K562 (cell line): ENCODE data around the gene EFNB3. TPM values are rescaled to one million over a fixed set of nuclear protein-coding genes. Genes with fewer than 3 reads are reported as not detected.

Experiments
- ATAC-seq: fragments of 200-7000 bp; cut with Tn5 transposase; 3 replicates; pipeline ENCODE4 v1.9.1; 2020; ENCODE audit warnings: moderate library complexity
- BruUV-seq: library from RNA; stranded (reverse); fragments of 400-500 nt; replicated peaks from 2 replicates; lab custom pipeline; 2021; lab: Mats Ljungman, UMichigan
- CTCF ChIA-PET: fragments of 300-600 bp; formaldehyde crosslinking; extraction: SDS; loops from one replicate; lab custom pipeline; 2021; ENCODE audit warnings: low intra/inter-chr PET ratio; lab: Yijun Ruan, JAX
- POLR2A ChIA-PET: fragments of 300-600, 350-650 bp; sonication (Branson Sonifier 250); formaldehyde crosslinking; extraction: SDS; loops from one replicate; lab custom pipeline; 2021; ENCODE audit warnings: antibody characterized with exemption, inconsistent platforms; lab: Yijun Ruan, JAX
- DNase-seq, 4 experiments: peaks; one replicate each; pipeline versions ENCODE4 v3.0.0 to v3.0.0-alpha.2; 2011 to 2018; ENCODE audit warnings: low spot score in 3 of 4, mixed read lengths in 3 of 4; ENCODE audit errors: extremely low read depth in 1 of 4
- FAIRE-seq: peaks from 2 replicates; lab custom pipeline; 2011; peaks lifted over from hg19 to GRCh38; lab: Jason Lieb, UNC
- H2AFZ ChIP-seq: 2 replicates; pipeline ENCODE4 v1.6.0; 2011; ENCODE audit warnings: low read depth, low read length, control low read depth, inconsistent platforms
- H3K27ac ChIP-seq: fragments of 200-600 bp; 3 replicates; pipeline ENCODE4 v1.8.0; 2011; ENCODE audit warnings: low read depth, mild to moderate bottlenecking, control low read depth, inconsistent platforms, low read length, moderate library complexity, mixed read lengths; ENCODE audit errors: extremely low read depth
- H3K27me3 ChIP-seq, 2 experiments: fragments of 300-600 bp in 1 of 2; 2 replicates in 1 of 2; 3 replicates in 1 of 2; pipeline versions ENCODE4 v1.6.0 to v1.8.0; 2011; ENCODE audit warnings: inconsistent platforms in 2 of 2, low read length in 2 of 2, mild to moderate bottlenecking in 1 of 2, mixed read lengths in 1 of 2, moderate library complexity in 1 of 2; ENCODE audit not compliant: control insufficient read depth in 2 of 2, insufficient read depth in 2 of 2
- H3K36me3 ChIP-seq: fragments of 300-600 bp; 3 replicates; pipeline ENCODE4 v1.8.0; 2011; ENCODE audit warnings: mild to moderate bottlenecking, low read length, inconsistent platforms; ENCODE audit not compliant: control insufficient read depth, insufficient read depth
- H3K4me1 ChIP-seq, 2 experiments: fragments of 200-600 bp in 1 of 2; replicated peaks in 1 of 2; 2 replicates in 1 of 2; 3 replicates in 1 of 2; pipeline versions ENCODE4 v1.5.1 to v1.8.0; 2011; ENCODE audit warnings: inconsistent platforms in 2 of 2, low read length in 2 of 2, mild to moderate bottlenecking in 1 of 2, mixed read lengths in 1 of 2, moderate library complexity in 1 of 2; ENCODE audit not compliant: control insufficient read depth in 2 of 2, insufficient read depth in 2 of 2
- H3K4me2 ChIP-seq: 2 replicates; pipeline ENCODE4 v1.6.1; 2011; ENCODE audit warnings: low read length, control low read depth, inconsistent platforms, mixed read lengths; ENCODE audit not compliant: insufficient read depth
- H3K4me3 ChIP-seq: fragments of 200-600 bp; sonication (generic), shearing (Covaris generic); 2 replicates; pipeline ENCODE4 v1.5.1; 2016; ENCODE audit warnings: control low read depth, inconsistent platforms
- H3K79me2 ChIP-seq: fragments of 200-600 bp; 3 replicates; pipeline ENCODE4 v1.8.0; 2011; ENCODE audit warnings: low read length, inconsistent platforms; ENCODE audit not compliant: control insufficient read depth, insufficient read depth
- H3K9ac ChIP-seq, 2 experiments: 2 replicates each; pipeline versions ENCODE4 v1.6.0 to v1.6.1; 2011; ENCODE audit warnings: low read depth in 2 of 2, low read length in 2 of 2, control low read depth in 1 of 2, inconsistent platforms in 1 of 2, mild to moderate bottlenecking in 1 of 2, mixed read lengths in 1 of 2; ENCODE audit not compliant: insufficient read depth in 1 of 2
- H3K9me1 ChIP-seq: one replicate; pipeline ENCODE4 v1.6.0; 2011; ENCODE audit warnings: inconsistent platforms, mild to moderate bottlenecking, low read length, moderate library complexity; ENCODE audit not compliant: control insufficient read depth, insufficient read depth
- H3K9me3 ChIP-seq: replicated peaks from 2 replicates; pipeline ENCODE4 v1.5.1; 2011; ENCODE audit warnings: low read depth, low read length, inconsistent platforms; ENCODE audit not compliant: control insufficient read depth, insufficient read depth
- H4K20me1 ChIP-seq: replicated peaks from 2 replicates; pipeline ENCODE4 v1.6.1; 2011; ENCODE audit warnings: low read length, inconsistent platforms, mixed read lengths; ENCODE audit not compliant: control insufficient read depth, insufficient read depth
- CBFA2T3 ChIP-seq: fragments of 450-650 bp; IDR thresholded peaks from 2 replicates; pipeline ENCODE4 v1.6.1; 2017
- ZBTB17 ChIP-seq: fragments of 450-650 bp; formaldehyde crosslinking; IDR thresholded peaks from 2 replicates; pipeline ENCODE4 v1.4.0; 2020; ENCODE audit warnings: mild to moderate bottlenecking
- WGBS: fragments of 100-300 bp; shearing (Covaris generic); methylation state at CpG from one replicate; pipeline ENCODE4 v1.1.6; 2016; ENCODE audit warnings: low coverage, mixed read lengths; ENCODE audit not compliant: insufficient coverage; ENCODE audit errors: missing lambda C conversion rate; 5-methylcytosine and 5-hydroxymethylcytosine counted together
- in situ Hi-C: fragments of 300-500 bp; cut with MboI; formaldehyde crosslinking; loops from 4 replicates; pipeline ENCODE4 v1.15.0; 2018; ENCODE audit warnings: inconsistent platforms, mixed read lengths
- intact Hi-C: fragments of 100-400 bp; cut with micrococcal nuclease; formaldehyde crosslinking; loops from 2 replicates; pipeline ENCODE4 v1.14.2; 2022
- polyA plus RNA-seq, 8 experiments: library from polyadenylated mRNA; depleted of rRNA in 4 of 8; stranded (reverse) in 5 of 8; unstranded in 3 of 8; fragments of >200 nt; fragmentation: Nextera tagmentation in 2 of 8; fragmentation: Illumina TruSeq in 1 of 8; extraction: Ambion mirVana in 2 of 8; extraction: Trizol in 1 of 8; gene quantifications; 2 replicates each; pipeline versions ENCODE4 v1.2.1 to v1.2.3, GENCODE V29; 2011 to 2014; ENCODE audit warnings: inconsistent platforms in 1 of 8, missing spikeins in 1 of 8
- total RNA-seq, 7 experiments: library from RNA; depleted of rRNA in 6 of 7; stranded (reverse); fragments of >200 nt in 6 of 7; fragmentation: Illumina TruSeq in 2 of 7; extraction: Trizol in 2 of 7; gene quantifications; 2 replicates each; pipeline versions ENCODE4 v1.2.1 to v1.2.3, GENCODE V29; 2011 to 2021; ENCODE audit warnings: low replicate concordance in 1 of 7
- TF ChIP-seq, protein P1 (sequence below): fragments of 200-800 bp; sonication (Bioruptor generic); IDR thresholded peaks from 2 replicates; pipeline ENCODE4 v1.6.1; 2016; ENCODE audit warnings: missing genetic modification characterization, missing compliant biosample characterization

EFNB3 gene
- total and polyA plus RNA-seq, 9 of the 15 experiments (the other 6 are each of a cell fraction or from before 2014, with no cell fraction given): not detected

DNA sequence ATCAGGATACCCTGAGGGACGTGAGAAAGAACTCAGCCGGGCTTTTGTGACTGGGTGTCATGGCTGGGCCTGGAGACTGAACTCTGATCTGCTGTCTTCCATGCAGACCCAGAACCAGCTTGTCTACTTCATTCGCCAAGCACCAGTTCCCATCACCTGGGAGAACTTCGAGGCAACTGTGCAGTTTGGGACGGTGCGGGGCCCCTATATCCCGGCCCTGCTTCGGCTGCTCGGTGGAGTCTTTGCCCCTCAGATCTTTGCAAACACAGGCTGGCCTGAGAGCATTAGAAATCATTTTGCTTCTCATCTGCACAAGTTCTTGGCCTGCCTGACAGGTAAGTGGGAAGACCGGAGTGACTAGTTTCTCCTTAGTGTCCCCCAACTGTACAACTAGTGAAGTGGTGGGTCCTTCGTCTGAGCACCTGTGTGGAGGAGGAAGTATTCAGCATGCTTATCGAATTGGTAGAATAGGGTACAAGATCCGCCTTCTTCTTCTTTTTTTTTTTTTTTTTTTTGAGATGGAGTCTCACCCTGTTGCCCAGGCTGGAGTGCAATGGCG lies 28.1 kb downstream of the EFNB3 start:
- in situ Hi-C loops: no loop called here
- POLR2A ChIA-PET: no interaction called here
- no peaks in the 10 kb centered on the region for H3K9me1 ChIP-seq
- no peak for FAIRE-seq
- H3K4me2 ChIP-seq: no peak overlapping the region
- no peaks in the 10 kb centered on the region for H3K79me2 ChIP-seq
- no peaks in the 10 kb centered on the region for H3K36me3 ChIP-seq
- BruUV-seq: no TSS peak
- H3K27ac ChIP-seq: no peak overlapping the region
- no peak overlapping the region for H2AFZ ChIP-seq
- H3K27me3 ChIP-seq: peaks cover 8 to 35% of the 10 kb centered on the region in 2 experiments
- no peaks in the 10 kb centered on the region for H3K9me3 ChIP-seq
- H4K20me1 ChIP-seq: no peaks in the 10 kb centered on the region
- H3K4me3 ChIP-seq: no peak overlapping the region
- 14% methylated on average over 12 of the region's 14 CpGs for WGBS
- TF ChIP-seq, protein P1, sequence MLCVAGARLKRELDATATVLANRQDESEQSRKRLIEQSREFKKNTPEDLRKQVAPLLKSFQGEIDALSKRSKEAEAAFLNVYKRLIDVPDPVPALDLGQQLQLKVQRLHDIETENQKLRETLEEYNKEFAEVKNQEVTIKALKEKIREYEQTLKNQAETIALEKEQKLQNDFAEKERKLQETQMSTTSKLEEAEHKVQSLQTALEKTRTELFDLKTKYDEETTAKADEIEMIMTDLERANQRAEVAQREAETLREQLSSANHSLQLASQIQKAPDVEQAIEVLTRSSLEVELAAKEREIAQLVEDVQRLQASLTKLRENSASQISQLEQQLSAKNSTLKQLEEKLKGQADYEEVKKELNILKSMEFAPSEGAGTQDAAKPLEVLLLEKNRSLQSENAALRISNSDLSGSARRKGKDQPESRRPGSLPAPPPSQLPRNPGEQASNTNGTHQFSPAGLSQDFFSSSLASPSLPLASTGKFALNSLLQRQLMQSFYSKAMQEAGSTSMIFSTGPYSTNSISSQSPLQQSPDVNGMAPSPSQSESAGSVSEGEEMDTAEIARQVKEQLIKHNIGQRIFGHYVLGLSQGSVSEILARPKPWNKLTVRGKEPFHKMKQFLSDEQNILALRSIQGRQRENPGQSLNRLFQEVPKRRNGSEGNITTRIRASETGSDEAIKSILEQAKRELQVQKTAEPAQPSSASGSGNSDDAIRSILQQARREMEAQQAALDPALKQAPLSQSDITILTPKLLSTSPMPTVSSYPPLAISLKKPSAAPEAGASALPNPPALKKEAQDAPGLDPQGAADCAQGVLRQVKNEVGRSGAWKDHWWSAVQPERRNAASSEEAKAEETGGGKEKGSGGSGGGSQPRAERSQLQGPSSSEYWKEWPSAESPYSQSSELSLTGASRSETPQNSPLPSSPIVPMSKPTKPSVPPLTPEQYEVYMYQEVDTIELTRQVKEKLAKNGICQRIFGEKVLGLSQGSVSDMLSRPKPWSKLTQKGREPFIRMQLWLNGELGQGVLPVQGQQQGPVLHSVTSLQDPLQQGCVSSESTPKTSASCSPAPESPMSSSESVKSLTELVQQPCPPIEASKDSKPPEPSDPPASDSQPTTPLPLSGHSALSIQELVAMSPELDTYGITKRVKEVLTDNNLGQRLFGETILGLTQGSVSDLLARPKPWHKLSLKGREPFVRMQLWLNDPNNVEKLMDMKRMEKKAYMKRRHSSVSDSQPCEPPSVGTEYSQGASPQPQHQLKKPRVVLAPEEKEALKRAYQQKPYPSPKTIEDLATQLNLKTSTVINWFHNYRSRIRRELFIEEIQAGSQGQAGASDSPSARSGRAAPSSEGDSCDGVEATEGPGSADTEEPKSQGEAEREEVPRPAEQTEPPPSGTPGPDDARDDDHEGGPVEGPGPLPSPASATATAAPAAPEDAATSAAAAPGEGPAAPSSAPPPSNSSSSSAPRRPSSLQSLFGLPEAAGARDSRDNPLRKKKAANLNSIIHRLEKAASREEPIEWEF (CRISPR knock-in tag): no peak
- TF ChIP-seq ZBTB17 (CRISPR knock-in tag) (no peak), CBFA2T3 (no peak)
- no peak for ATAC-seq
- intact Hi-C loops: no loop called here
- no peaks in the 10 kb centered on the region; a peak in 1 of 5 replicates for H3K4me1 ChIP-seq
- H3K9ac ChIP-seq: no peak overlapping the region
- CTCF ChIA-PET: no interaction called here
- no peak for DNase-seq
